Midbrain (tissue), 1 donor: ENCODE results near the gene TIMM44.
"Not testable (repeated sequence)": the region's sequence is repeated elsewhere in the genome, so short reads cannot be mapped to it uniquely, and the experiment has no call there.

Source experiments
- DNase-seq: peaks from one replicate; lab custom pipeline; 2025; lab: John Stamatoyannopoulos, UW

Gene TIMM44

DNA sequence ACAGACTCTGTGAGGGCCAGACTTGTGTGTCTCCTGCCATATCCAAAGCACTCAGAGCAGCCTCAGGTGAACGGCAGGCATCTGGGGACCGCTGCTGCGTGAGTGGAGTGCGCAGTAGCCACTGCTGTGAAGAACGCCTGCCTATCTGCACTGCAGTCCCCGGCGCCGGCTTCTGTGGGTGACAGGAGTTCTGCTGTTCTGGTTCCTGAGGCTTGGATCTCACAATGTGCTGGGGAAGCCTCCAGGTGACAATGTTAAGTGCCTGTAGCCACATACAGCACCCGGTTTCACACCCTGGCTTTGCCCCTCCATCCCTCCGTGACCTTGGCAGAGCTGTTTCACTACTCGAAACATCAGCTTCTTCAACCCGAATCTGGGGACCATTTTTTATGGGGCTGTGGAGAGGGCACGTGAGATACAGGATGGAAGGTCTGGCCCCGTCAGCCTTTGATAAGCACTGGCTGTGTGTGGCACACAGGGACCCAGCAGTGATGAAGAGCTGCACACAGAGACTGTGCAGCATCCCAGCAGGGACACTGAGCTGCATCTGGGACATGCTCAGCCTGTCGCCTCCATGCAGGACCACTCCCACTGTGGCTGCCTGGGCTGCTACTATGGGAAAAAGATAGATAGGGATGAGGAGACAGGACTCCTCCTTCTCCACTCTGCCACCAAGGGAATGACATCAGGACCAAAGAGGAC, 33.7 kb upstream of the TIMM44 start:
- no peak for DNase-seq

DNA sequence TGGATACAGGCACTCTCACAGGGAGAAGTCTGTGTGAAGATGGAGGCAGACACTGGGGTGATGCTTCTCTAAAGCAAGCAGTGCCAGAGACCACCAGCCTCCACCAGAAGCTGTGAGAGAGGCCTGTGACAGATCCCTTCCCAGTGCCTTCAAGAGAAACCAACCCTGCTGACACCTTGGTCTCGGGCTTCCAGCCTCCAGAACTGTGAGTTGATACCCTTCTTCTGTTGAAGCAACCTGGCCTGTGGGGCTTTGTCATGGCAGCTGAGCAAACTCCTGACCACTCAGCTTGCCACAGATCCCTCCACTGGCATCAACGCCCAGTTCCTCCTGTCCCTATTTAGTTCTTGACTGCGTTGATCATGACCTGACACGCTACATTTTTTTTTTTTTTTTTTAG, 33.0 kb upstream of the TIMM44 start:
- no peak for DNase-seq

DNA sequence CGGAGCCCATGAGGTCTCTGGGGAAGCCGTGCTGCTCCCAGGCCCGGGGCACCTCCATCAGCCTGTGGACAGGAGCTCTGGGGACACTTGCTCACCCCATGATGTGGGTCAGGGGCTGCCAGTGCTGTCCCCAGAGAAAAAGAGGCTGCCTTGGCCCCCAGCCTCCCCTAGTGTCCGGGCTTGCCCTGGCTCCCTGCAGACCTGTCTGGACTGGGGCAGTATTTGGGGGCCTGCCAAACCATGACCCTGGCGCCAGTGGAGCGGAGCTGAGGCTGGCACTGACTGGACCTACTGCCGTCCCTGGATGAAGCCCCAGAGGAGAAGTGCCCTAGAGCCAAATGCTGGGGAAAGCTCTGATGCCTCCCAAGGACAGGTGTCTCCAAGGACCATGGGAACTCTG, 31.6 kb upstream of the TIMM44 start:
- DNase-seq, result peak; percentile 69

DNA sequence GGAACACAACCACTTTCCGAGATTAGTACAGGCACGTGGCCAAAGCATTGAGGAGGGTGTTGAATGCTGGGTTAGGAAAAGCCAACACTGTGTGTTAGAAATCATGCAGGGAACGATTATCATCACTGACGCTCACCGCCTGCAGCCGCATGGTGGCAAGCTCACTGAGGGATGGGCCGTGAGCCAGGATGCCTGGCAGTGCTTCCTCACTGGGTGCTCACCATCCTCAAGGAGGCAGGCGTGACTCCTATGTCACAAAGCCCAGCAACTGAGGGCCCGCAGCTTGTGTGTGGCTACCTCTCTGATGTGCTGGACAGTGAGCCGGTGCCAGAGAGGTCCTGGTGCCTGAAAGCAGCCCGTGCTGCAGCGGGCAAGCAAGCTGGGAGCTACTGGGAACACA, 30.4 kb upstream of the TIMM44 start:
- DNase-seq, result peak; percentile 25

DNA sequence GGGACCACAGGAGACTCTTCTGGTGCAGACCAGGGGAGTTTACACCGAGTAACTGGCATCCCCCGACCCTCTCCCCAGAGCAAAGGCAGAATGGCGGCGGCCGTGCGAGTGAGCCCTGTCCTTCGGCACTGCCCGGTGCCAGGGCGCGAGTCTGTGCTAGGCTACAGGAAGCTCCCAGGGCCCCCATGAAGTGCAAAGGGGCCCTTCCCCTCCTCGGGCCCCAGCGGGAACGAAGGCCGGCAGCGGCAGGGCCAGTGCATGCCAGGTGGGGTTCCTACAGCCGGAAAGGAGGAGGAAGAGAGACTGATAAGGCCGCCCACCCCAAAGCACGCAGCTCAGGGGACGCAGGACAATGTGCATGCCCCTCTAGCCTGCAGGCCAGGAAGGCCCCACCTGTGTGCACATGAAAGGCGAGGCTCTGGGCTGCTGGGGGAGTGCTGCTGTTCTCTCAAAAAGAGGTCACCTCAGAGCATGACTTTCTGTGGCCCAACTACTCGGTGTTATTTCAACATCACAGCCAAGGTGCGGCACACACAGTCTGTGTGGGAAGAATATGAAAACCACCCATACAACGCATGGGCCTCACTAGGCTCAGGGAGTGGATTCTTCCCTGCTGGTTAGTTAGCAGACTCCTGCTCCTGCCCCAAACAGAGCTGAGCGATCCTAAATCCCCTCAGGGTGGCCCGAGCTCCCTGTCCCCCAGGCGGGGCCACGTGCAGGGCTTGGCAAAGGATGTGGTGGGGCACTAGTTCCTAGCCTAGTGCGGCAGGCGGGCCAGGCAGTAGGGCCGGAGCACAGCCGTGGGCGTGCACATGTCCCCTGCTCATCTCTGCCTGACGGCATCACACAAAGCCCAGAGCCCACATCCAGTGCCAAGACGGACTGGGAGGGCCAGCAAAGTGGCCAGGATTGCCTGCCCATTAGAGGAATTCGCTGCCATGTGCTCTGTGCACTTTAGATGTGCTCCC, 28.4 kb upstream of the TIMM44 start:
- no peak for DNase-seq

DNA sequence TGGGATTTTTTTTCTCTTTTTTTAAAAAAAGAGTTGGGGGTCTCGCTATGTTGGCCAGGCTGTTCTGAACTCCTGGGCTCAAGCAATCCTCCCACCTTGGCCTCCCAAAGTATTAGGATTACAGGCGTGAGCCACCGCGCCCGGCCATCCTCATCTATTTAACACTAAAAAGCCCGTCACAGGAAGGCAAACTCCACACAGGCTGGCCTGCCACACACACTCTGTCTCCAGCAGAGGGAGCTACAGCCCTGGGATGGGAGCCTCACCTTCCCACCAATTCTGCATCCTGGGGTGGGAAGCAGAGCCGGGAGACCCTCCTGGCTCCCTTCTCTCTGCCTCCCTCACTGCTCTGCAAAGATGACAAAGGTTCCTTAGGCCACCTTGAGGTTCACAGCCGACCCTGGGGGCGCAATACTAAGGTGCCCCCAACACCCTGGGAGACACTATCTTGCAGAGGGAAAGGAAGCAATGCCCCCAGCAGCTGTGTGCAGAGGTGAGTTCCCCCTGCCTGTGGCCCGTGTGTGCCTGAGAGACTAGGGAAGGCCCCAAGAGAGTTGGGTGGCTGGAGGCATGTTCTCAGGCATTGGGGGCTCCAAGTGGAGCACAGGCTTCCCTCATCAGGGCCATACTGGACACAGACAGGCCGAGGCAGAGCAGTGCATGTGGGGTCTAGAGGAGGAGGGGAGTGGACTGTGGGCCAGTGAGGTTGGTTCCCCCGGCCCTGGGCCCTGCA, 27.4 kb upstream of the TIMM44 start:
- peak; percentile 8 for DNase-seq

DNA sequence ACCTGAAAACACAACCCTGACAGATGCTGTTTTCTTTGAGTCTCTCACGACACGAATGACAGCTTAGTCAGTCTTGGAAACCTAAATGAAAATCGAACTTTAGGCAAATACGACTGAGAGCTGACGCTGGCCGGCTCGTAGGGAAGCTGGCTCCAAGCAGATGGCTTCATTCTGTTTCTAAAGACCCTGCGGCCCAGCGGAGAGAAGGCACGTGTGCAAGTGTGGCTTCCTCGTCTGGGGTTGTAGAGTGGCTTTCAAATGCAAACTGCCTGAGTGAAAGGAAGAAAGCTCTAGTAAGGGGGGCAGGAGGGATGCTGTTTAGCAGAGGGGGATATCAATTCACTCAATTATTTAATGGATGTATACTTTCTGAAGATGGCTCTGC, 26.1 kb upstream of the TIMM44 start:
- DNase-seq, result no peak

DNA sequence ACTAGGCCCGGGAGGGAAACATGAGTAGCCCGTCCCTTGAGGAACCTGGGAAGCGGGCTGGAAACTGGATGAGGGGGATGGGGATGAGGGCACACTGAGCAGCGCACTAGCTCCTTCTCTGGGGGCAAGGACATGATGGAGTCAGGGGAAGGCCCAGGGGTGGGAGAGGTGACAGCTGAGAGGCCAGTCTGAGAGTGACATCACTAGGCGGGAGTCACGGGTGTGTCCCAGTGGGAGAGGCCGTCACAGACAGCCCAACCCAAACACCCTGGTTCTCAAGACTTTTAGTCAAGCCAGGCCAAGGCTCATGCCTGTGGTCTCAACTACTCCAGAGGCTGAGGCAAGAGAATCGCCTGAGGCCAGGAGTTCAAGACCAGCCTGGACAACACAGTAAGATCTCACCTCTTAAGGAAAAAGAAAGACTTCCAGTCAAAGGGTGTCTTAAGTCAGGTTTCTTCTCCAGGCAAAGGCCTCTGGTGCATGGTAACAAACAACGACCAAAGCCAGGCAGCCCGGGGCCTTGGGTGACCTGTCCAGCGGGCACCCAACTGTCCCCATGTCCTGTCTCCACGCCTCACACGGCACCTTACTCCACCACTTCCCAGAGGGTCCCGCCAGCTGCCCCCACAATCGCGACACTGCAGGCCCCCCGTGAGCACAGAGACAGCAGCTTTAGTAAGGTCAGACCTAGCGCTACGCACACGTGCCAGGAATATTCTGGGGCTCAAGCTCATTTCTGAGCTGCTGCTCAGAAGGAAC, 25.5 kb upstream of the TIMM44 start:
- DNase-seq, result no peak

DNA sequence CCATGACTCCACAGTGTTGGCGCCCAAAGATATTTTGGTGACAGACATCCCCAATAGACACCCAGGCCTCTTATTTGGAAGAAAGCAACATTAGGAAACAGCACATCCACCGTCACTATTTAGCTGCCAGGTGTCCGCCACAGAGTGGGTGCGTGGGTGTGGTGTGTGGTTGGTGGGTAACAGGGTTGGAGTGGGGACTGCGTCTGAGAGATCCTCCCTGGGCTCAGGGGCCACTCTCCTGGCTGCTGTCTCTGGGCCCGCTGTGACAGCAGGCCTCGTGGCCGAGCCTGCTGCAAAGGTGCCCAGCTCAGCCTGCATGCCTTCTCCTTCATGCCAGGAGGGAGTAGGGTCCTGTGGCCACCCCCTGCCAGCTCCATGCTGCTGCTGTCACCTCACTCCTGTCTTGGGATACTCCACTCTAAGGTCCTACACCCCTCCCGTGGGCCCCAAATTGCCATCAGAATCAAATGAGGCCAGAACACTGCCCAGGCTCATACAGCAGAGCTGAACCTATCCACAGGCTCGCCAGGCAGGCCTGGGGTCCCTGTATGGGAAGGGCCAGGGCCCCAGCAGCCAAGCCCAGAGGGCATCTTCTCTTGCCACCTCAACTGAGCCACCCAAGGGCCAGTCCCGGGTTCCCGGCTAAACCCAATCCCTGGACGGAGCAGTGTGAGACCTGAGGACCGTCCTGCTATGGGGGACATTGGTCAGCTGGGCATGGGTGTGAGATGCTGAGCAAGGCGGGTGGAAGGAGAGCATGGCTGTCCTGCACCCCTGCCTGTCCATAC, 24.7 kb upstream of the TIMM44 start:
- no peak for DNase-seq

DNA sequence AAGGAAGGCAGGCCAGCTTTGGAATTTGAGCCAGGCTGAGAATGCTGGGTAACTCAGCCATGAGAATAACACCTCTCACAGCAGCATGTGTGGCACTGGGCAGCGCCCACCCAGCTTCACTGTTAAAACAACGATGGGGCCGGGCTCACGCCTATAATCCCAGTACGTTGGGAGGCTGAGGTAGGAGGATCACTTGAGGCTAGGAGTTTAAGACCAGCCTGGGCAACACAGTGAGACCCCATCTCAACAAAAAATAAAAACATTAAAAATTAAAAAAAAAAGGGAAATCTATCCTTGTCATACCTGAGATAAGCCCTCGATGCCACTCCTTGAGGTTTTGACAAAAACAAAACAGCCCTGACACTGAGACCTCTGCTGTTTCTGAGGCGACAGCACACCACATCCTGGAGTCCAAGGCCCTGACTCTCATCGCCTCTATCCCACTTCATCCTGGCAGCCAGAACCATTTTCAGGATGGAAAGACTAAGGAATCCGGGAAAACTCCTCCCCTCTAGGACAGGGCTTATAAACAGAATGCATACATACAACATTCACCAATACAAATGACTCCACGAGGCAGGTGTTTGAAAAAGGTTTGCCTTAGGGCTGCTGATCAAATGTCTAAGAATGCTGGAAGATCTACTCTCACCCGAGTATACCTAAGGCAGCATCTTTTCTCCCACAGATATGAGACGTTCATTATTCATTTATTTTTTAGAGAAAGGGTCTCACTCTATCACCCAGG, 22.6 kb upstream of the TIMM44 start:
- DNase-seq, result no peak

DNA sequence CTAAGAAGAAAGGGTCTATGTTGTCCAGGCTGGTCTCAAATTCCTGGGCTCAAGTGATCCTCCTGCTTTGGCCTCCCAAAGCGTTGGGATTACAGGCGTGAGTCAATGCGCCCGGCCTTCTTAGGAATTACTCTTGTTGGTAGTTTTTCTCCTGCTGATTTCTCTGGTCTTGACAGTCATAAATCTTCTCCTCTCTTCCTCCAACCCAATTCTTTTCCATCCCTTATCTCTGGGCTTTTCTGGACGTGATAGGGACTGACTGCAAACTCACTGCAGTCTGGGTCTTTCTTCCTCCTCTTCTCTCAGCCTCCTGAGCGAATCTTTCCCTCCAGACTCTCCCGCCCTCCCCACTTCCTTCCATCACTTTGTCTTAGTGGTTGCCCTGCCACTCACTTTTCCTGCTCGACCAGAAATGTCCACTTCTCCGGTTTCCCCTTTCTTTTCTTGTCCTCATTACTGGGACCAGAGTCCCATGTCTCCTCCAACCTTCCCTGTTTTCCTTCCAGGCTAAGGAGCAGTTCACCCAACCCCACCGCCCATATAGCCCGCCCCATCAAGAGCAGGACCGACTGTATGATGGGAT, 21.9 kb upstream of the TIMM44 start:
- DNase-seq, result no peak

DNA sequence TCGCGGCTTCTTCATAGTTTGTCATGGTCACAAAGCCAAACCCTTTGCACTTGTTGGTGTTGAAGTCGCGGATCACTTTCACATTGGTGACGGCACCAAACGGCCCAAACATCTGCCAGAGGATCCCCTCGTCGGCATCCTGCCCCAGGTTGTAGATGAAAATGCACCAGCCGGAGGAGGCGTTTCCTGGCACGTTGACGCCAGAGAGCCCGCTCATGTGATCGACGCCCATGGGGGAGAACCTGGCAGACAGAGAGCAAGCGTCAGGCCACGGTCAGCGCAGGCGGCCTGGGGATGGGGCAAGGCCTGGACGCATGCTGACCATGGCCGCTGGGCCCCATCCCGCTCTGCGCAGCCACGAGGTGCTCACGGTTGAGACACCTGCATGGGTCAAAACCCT, 20.1 kb upstream of the TIMM44 start:
- DNase-seq, result no peak

DNA sequence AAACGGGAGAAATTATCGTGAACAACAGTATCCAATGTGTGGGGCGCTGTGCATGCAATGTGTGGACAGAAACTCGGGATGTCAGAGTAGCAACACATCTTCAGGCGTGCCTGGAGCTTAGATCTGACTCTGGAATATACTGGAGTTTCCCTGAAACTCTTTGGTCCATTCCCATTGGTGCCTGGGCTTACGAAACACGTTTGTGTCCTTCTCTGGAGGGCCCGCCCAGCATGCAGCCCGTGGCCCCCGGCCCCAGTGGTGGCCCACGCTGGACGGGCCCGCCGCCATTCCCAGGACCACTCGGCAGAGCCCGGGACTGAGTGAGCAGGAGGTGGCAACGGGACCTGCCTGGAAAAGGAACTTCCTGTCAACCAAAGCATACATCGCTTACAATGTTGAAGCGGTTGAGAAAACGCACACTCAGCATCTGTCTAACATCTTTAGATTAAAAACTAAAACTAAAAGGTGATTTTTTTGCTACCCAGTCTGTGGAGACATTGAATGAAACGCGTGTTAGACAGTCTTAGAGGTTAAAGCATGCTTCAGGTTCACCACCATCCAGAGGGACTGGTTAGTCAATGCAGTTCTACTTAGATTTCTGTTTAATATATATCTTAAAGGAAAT, 19.3 kb upstream of the TIMM44 start:
- no peak for DNase-seq

DNA sequence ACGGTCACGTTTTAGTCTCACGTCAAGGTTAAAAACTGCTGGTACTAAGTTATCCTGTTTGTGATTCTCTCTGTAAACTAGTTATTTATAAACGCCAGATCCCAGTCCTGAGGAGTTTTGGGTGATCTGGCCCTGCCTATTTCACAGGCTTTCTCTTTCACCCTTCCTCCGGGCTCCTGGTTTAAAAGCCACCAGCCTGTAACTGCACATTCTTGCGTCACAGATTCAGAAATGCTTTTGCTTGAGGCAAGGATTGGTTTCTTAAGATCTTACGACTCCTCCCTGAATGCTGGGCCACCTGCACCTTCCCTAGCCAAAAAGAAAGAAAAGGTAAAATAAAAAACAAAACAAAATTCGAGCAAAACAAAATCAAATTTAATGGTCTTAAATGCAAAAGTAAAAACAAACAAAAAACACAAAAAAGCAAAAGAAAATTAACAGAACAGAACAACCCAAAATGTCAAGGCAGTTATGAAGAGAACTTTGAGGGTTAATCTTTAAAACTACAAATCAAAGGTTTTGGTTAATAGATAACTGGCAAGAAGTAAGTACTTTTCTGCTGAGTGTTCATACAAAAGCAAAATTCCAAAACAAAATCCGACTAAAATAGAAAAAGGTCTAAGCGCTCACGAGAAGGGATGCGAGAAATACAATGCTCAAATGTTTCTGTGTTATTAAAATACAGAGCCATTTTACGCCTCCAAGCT, 18.6 kb upstream of the TIMM44 start:
- DNase-seq, result no peak

DNA sequence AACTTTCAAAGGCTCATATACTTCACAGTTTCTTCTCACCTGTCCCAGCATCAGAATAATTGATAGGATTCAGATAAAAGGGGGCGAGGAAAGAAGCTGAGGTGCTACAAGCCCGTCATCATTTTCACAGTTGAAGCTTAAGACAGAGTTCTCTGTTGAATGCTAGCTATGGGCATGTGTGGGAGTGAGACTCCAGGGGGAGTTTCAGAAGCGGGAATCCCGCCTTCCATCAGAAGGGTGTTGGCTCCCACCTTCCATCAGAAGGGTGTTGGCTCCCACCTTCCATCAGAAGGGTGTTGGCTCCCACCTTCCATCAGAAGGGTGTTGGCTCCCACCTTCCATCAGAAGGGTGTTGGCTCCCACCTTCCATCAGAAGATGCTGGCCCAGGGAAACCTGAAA, 17.6 kb upstream of the TIMM44 start:
- not testable (repeated sequence) for DNase-seq

DNA sequence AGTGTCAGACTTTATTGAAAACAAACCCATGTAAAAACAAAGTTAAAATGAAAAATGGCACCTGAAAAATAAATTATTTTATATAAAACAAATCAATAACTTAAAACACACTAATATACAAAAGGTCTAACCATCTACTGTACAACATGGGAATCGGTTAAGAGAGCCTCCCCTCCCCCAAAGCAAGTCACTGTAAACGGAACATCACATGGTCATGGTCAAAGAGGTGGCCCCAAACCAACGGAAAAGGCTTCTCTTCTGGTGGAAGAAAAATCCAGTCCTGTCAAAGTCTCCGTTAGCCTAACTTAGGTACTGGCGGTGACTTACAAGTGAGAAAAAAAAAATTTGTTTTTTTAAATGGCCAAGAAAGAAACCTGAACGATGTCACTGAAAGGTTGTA, 15.7 kb upstream of the TIMM44 start:
- no peak for DNase-seq

DNA sequence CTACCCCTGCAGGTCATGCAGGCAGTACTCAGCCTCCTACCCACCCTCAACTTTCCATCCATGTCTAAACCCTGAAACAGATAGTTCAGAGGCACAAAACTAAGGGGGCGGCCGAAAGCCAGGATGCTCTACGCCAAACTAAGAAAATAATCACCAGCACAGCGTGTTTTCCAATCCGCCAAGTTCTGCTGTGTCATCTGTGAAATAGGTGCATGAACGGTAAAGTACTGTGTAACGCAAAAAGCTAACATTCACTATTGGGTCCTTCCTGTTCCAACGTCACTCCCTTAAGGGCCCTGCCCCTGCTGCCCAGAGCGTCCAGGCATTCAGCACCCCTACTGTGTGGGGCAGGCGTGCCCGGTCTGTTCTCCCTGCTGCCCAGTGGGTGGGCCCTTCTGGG, 12.2 kb upstream of the TIMM44 start:
- no peak for DNase-seq

DNA sequence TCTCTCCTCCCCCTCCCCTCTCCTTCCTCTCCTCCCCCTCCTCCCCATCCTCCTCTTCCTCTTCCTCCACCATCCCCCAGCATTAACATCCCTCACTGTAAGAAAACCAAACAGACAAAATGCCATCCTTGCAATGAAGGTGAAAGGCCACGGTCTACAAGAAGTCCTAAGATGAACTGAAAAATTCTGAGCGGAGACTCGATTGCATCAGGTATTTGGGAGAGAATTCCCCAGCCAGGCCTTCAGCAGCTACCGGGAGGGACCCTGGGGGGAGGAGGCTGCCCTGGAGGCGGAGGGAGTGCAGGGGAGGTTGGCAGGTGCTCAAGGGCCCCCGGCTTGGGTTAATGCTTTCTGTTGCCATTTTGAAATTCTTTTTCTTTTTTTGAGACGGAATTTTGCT, 10.1 kb upstream of the TIMM44 start:
- no peak for DNase-seq

DNA sequence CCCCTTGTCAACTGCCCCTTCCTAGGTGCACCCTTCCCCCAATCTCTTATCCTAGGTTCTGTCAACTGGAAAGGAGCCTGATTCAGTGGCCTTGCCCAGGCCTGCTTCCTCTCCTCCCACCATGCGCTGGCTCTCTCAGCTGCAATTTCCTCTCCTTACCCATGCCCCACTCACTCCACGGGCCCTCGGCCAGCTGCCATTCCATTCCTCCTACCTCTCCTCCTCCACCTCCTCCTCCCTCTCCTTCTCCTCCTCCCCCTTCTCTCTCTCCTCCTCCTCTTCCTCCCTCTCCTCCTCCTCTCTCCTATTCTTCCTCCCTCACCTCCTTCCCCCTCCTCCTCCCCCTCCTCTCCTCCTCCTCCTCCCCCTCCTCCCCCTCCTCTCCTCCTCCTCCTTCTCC, 9.6 kb upstream of the TIMM44 start:
- no peak for DNase-seq
